ENCODE results near the gene FAM98C. TPM values are rescaled to one million over a fixed set of nuclear protein-coding genes. Genes with fewer than 3 reads are reported as not detected.

The FAM98C gene
- total and polyA plus RNA-seq, 2 of the 13 experiments (the other 11 are each of a cell fraction or from before 2014, with no cell fraction given), result 10.0 to 11.5 TPM

GRCh38 chr19:38402967-38403674, at the start of gene FAM98C (continued):
- TF ChIP-seq TOPORS (CRISPR knock-in tag; IDR thresholded peaks at IDR 0.05) (0 out of 2 replicates have a peak, but pooled peaks have one; percentile 47), KDM4B (CRISPR knock-in tag; IDR thresholded peaks at IDR 0.05) (no peak), PLRG1 (conservative IDR thresholded peaks at IDR 0.05) (no peak), ZNF274 (CRISPR knock-in tag; IDR thresholded peaks at IDR 0.05) (peak; percentile 29; the same call in 1 of the 2 replicates), PRDM15 (CRISPR knock-in tag; IDR thresholded peaks at IDR 0.05) (no peak; the same call in 1 of the 2 replicates), HDAC2 (CRISPR knock-in tag; IDR thresholded peaks at IDR 0.05) (peak; percentile 42; the same call in 1 of the 2 replicates), NFKB2 (CRISPR knock-in tag; IDR thresholded peaks at IDR 0.05; ENCODE audit: borderline replicate concordance) (peak; percentile 71; the same call in 1 of the 2 replicates), TEF (CRISPR knock-in tag; IDR thresholded peaks at IDR 0.05) (0 out of 2 replicates have a peak, but pooled peaks have one; percentile 48), ZNF547 (CRISPR knock-in tag; IDR thresholded peaks at IDR 0.05) (peak; percentile 92), SP1 (IDR thresholded peaks at IDR 0.05) (no peak), SP1 (CRISPR knock-in tag; IDR thresholded peaks at IDR 0.05) (peak; percentile 99), POLR2AphosphoS2 (IDR thresholded peaks at IDR 0.05; ENCODE audit: low read depth, low read length) (no peak), PREB (CRISPR knock-in tag; IDR thresholded peaks at IDR 0.05) (no peak), ZBTB26 (CRISPR knock-in tag; IDR thresholded peaks at IDR 0.05; ENCODE audit: borderline replicate concordance) (no peak), RERE (CRISPR knock-in tag; IDR thresholded peaks at IDR 0.05; ENCODE audit: low read depth) (peak; percentile 60; the same call in 1 of the 2 replicates), HNRNPK (IDR thresholded peaks at IDR 0.05; ENCODE audit: low read depth, low read length, poor library complexity, severe bottlenecking) (peak; percentile 58), ZNF580 (CRISPR knock-in tag; IDR thresholded peaks at IDR 0.05; ENCODE audit: borderline replicate concordance, low read depth) (peak; percentile 98)
